Measurements from ENCODE around the gene SMIM43.
A peak's percentile ranks its signal among the peaks of the same experiment; 100 is the strongest.
"Not testable (repeated sequence)": the region's sequence is repeated elsewhere in the genome, so short reads cannot be mapped to it uniquely, and the experiment has no call there.

The SMIM43 gene

DNA sequence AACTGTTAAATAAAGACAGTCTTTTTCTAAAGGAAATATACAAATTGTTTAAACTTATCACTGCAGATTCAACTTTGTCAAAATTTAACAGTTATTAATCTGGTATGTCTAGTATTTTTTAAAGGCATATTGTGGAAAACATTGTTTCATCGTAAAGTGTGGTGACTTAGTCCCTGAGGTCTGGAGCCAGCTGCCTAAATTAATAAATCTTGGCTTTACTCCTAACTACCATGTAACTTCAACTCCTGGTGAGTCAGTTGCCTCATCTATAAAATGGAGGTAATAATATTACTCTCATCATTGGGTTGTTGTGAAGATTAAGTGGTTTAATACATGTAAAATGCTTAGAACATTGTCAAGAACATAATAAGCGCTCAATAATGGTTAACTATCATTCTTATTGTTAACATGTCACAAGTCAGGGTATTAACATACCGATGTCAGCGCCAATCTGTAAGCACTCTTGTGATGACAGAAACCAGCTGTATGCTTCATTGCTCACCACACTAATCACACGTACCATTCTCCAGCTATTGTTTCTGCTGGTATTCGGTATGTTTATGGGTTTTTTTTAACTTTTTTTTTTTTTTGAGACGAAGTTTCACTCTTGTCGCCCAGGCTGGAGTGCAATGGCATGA lies 14.1 kb upstream of the SMIM43 start:
- DNase-seq, result no peak

DNA sequence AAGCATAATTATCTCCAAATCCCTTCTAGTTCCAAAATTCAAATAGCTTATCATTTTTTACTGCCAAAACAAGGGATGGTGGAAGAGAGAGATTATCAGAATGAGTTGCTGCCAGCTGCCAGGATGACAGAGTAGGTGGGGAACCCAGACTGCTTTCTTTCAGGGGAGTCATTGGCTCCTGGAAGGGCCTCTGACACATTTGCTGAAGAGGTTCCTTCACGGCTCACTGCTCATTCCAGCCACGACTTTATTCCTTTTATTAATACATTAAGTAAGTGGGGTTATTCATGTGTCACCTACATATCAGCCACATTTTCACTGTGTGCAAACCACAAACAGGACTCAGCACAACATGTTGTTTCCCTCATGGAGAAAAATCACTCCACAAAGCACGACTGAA lies 12.7 kb upstream of the SMIM43 start:
- DNase-seq, result no peak

DNA sequence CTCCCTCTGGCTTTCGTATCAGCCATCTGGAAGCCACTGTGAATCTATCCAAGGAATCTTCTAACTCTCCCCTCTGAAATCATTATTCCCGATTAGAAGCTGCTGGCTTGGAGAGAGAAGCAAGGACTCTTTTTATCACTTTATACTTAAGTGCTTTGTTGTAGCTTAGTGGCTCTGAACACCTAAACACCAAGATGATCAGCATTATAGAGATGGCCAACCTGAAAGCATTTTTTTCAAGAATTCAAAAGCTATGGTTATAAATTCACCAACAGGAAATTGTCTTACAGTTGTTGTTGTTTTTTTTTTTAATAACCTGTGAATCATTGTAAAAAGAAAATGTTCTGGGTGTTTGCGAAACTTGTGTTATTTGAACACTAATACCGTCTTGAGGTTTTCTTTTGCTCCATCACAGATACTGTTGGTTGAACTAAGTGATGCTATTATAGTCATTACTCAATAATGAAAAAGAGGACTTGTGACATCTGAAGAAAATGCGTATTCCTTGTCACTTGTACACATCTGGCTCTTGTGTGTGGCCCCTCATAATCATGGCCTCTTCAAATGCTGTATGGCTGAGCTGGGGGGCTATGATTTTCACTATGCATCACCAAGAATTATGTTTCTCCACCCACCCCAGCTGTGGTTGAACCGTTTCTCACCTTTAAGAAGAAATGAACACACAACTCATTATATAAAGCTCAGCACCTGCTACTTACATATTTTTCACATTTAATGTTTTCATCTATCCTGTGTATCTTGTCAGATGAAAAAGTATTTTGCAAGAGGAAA lies 11.8 kb upstream of the SMIM43 start:
- peak; percentile 18 for DNase-seq

DNA sequence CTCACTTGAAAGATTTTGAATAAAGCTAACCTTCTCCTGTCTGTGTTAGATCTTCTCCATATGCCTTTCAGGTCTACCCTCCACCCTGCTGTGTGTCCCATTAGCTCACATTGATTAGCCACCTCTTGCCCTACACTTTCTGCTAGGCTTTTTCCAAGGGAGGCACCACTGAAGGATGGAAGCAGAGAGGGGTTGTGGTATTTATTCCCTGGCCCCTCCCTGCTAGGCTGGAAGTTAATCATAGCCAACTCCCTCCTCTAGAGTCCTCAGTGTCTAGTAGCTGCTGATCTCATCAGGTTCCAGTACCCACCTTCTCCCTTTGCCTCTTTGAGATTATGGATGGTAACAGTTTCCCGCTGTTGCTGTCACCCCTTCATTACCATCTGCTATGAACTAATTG lies 8.9 kb upstream of the SMIM43 start:
- no peak for DNase-seq

DNA sequence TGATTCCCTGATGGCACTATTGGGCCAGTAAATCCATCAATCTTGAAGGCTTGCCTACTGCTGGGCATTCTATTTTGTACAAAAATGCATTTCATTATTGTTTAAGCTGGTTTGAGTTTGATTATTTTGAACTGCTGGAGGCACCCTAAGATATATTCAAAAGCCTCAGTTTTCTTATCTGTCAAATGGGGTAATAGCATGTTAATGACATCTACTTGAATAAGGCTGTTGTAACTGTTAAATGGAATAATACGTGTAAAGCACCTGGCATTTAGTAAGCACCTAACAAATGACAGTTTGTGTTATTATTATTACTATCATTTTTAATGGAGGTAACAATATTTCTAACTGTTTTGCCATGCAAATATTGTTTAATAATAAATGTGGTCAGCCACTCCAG lies 6.9 kb upstream of the SMIM43 start:
- no peak for DNase-seq

DNA sequence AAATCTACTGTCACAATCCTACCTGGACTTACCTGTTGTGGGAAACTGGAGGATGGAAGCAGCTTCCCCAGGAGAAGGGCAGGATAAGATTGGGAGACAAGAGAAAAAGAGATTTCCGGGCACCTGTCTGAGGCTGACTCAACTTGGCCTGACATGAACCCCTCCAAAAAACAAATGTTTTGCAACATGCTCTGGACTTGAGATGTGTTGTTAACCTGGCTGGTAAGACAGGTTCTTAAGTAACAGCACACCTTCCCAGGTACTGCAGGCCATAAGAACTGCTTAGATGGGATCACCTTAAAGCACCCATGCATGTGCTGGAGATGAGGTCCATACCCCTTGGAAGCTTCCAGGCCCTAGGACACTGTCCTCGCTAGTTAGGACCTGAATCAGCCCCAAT lies 4.4 kb upstream of the SMIM43 start:
- no peak for DNase-seq

DNA sequence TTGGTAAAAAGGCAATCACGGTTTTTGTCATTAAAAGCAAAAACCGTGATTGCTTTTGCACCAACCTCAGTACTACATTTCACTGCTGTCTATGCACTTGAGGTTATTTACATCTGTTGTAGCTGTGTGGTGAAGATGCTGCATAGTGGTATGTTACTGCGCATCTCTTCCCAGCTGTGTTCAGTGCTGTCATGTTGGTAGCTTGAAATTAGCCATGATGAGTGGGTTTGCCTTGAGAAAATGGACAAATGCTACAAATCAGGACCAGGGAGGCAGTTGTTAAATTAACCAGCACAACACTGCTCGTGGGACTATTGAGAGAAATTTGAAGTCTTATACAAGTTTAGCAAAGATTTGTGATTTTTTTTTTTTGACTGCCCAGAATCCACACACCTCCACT lies 2.2 kb upstream of the SMIM43 start:
- no peak for DNase-seq

DNA sequence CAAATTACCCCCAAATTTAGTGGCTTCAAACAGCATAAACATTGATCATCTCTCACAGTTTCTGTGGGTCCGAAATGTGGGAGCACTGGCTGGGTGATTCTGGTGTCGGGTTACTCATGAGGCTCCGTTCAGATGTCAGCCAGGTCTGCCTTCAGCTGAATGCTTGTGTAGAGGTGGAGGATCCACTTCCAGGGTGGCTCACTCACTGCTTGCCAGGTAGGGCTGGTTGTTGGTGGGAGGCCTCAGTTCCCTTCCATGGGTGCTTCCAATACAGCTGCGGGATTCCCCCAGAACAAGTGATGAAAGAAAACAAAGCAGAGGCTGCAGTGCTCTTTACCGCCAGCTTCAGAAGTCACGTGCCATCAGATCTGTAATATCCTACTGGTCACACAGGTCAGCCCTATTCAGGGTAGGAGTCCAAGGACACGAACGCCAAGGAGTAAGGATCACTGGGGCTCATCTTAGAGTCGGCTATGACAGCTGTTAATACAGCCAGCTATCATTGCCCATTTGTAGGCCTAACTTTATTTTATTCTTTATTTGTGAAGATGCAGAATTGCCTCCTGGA lies 1.1 kb upstream of the SMIM43 start:
- no peak for DNase-seq

DNA sequence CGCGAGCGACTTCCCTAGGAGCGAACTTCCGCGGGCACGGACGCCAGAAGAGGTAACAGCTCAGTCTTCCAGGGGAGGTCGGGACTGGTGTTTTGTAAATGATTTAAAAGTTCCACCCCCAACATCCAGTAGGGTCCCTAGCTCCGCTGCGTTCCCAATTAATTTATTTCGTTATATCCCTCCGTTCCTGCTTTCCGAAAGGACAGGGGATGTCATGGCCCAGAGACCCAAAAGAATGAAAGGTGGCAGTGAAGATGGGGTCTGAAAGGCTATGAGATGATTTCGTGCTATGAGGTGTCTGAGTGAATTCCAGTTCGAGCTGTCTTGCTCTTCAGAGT lies 373 bp upstream of the SMIM43 start:
- no peak for DNase-seq

DNA sequence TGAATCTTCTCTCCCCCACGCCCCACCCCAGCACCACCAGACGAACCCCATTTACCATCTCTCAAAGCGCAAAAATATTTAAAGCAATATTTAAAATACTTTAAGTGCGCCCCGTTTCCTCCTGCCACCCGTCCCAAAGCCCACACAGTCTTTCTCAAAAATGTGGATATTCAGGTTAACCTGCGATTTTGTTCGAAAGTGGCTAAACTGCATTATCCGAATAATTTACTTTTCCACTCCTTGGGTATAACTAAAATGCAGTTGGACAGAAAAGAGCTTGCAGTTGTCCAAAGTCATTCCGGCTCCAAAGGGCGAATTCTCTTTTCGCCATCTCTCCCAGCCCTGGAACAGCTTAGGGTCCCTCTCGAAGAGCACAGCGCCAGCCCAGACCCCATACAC lies 662 bp downstream of the SMIM43 start:
- no peak for DNase-seq

DNA sequence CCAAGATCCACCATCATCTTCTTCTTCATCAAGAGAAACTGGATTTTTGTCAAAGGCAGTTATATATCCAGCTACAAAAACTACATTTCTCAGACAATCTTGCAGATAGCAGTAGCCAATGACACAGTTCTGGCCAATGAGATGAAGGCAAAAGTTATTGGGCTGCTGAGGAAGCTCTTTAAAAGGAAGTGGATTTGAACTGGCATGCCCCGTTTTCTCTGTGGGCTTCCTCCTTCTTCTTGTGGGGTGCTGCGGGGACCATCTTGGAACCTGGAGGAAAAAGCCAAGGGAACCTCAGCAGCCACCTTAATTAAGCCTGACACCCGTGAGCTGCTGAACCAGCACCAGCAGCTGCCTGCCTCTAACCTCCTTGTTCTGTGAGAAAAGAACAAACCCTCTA lies 4.8 kb downstream of the SMIM43 start:
- DNase-seq, result no peak

DNA sequence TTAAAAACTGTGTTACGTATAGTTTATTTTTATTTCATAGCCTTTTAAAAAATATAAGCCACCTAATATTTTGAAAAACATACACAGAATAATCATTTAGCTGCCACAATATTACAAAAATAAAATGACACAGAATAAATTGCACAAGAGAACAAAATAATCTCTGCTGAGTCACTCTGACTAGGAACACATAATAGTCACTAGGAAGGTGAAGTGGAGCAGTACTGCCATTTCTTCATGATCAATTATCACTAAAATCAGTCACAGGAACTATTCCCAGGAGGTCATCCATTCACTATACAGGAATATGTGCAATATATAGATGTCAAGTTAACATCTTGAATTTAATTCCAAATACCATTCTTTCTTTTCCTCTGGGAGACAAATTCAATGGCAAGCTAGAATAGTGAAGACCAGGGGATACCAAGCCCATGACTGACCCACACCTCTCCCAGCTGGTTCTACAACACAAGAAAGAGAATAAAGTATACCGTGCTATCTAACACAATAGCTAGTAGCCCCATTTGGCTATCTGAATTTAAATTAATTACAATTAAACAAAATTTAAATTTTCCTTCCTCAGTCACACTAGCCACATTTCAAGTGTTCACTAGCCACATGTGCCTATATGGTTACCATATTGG lies 5.9 kb downstream of the SMIM43 start:
- no peak for DNase-seq

DNA sequence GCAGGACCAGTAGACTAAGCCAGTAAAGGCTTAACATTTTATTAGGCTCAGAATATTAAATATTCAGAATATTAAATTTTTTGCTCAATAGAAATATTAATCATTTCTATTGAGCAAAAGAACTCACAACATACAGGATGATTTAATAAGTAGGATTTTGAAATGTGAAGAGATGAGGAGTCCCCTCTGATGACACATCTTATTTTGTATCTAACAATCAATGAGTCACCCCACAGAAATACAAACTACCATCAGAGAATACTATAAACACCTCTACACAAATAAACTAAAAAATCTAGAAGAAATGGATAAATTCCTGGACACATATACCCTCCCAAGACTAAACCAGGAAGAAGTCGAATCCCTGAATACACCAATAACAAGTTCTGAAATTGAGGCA lies 12.8 kb downstream of the SMIM43 start:
- DNase-seq, result not testable (repeated sequence)

DNA sequence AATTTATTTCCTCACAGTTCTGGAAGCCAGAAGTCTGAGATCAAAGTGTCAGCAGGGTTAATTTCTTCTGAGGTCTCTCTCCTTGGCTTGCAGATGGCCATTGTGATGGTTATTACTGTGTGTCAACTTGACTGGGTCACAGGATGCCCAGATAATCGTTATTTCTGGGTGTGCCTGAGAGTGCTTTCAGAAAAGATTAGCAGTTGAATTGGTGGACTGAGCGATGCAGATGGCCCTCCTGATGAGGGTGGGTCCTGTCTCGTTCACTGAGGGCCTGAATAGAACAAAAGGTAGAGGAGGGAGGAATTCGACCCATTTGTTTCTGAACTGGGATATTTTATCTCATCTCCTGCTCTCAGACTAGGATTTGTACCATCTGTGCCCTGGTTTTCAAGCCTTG lies 15.7 kb downstream of the SMIM43 start:
- no peak for DNase-seq

DNA sequence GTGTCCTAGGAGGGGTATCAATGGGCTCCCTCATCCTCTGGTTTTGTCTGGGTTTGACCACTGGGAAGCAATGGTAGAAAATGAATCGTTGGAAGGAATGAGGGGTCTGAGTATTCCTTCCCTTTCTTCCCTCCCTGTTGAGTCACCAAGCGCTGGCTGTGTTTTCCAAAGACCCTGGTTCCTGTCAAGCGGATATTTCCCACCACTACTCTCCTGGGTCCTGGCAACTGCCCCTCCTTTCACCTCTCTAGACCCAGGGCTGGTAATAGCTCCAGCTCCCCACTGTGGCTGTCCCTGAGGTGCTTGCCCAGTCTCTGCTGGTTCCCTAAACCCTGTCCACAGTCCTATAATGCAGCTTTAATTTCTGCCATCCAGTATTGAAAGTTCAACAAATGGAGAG lies 22.2 kb downstream of the SMIM43 start:
- DNase-seq, result no peak

DNA sequence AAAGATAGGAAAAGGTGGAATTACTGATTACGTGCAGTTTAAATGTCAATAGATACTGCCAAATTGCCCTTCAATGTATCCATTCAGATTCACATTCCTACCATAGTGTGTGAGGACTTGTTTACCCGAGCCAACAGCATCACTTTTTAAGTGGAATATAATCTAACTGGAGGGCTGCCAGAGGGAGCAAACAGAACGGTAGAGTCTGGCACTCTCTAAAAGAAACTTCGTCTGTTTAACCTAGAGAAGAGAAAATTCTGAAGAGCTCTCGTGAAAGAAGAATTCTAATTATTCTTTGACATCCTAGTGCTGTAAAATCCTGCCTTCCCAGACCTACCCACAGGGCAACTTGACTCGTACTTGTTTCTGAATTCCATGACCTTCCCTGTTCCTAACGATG lies 23.2 kb downstream of the SMIM43 start:
- DNase-seq, result no peak

DNA sequence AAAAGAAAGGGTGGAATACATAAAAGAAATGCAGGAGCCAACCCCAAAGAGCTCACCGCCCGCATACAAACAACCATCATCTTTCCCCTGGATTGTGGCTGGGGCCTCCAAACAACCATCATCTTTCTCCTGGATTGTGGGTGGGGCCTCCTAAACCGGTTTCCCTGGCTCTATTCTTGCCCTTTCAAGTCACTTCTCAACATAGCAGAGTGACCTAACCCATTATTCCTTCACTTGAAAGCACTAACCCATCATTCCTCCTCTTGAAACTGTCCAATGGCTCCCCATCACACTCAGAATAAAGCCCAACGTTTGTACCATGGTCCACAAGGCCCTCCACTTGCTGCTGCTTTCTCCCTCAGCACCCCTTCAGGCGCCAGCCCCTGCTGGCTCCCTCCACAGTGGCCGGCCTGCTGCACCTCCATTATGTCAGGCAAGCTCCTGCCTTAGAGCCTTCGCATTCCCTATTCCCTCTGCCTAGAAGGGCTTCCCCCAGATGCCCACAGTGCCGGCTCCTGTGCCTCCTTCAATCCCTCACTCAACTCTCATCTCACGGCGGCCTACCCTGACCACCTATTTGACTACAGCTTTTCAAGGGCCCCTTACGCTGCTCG lies 24.1 kb downstream of the SMIM43 start:
- no peak for DNase-seq

DNA sequence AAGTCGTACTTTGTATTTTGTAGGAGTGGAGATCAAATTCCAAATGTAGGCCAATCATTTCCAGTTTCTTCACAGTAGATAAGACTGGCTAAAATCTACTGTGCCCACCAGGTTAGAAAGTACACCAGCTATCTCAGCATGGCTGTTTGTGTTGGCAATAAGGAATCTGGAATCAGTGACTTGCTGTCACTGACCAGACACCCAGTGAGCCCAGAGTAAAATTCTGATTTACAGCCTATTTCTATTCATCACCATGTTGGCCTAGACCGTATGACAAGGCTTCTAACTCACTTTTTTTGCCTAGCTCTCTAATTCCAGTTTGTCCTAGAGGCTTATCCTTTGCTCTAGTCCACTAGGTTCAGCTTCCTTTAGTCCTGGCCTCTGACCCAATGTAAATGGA lies 25.4 kb downstream of the SMIM43 start:
- no peak for DNase-seq

DNA sequence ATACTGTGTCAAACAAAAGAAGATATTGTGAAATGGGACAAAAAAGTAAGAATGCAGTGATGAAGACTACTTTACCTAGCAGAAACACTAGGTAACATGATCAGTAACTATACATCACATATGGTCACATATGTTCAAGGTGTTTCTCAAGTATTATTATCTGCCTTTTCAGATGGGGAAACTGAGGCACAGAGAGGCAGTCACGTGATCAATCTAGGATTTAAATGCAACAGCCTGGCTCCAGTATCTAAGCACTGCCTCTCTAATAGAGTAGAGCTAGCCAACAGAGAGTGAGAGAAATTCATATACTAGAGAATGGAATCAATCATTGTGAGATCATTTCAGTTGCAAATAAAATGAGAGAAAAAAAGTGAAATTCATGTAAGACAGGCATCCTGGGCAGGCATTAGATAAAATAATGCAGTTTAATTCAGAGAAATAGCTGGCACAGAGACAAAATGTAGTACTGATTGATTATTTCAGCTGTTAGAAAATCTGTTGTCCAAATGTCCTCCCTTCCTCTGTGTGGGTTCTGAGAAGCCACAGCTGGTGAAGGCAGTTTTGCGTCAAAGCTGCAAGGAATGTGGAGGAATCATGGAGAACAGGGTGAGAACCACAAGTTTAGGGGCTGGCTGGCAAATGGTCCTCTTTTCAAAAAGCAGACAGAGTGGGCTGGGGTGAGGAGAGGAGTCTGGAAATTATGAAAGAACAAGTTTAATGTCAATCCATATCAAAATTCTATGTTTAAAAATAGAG lies 26.0 kb downstream of the SMIM43 start:
- no peak for DNase-seq

DNA sequence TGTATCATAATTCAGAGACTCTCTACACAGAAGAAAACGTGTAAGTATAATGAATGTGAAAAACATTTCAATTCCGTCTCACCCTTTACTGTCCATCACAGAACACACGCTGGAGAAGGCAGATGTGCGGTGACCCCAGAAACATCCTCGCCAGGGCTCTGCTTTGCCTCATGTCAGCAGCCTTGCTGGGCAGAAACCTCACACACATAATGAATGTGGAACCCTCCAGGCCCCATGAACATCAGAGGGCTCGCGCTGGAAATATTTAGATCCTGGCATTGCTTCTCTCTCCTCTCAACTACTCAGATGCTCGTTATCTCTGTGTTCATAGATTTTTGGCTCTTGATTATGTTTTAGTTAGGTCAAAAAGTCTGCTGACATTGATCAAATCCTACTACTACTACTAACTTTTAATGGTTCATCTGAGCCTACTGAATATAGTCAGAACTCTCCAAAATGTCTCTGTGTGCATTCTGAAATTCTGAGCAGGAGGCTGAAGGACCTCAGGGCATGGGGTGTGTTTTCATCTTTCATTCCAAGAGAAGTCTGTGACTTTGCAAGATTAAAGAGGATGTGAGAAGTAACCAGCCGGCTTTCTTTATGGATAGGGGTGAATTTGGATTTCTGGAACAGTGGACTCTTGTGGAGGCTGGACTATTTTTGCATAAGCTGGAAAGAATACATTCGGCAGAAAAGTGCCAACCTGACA lies 27.0 kb downstream of the SMIM43 start:
- no peak for DNase-seq

DNA sequence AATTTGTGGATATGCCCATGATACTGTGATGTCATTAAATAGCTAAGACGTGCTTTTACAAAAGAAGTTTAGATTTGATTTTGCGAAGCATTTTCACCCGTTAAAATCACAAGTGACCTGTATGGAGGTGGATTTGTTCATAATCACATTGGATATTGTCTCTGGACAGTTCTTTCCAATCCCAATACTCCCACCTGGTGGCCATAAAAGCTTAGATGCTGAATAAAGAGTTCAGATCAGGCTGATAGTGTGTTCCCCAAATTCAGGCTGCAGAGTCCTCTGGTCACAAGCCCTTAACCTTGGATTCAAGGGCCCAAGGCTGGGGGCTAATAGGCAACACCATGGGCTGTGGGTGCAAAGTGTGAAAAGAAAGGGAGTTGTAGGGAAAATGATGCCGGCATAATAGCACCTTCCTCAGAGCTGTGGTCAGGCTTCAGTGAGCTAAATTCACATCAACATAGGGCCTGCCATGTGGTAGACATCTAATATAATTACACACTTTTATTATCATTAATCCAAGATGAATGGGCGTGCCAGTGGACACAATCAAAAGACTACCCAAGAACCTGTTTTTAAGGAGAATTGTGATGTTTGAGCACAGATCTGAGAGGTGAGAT lies 28.1 kb downstream of the SMIM43 start:
- peak; percentile 31 for DNase-seq

DNA sequence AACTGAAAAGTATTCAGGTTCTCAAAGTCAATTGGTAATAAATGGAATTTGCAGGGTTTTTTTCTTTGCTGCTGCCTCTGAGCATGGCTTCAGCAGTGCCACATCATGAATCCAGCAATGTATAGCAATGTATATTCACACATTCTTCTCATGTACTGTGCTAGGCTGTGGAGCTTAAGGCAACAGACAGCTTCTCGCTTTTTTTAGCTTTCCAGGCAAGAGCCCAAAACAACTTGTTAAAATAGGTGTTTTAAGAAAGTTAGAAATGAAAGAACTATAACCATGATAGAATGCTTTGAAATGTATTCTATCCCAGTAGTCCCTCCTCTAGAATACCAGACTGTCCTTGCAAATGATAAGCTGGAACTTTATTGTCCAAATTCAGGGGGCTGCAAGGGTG lies 30.4 kb downstream of the SMIM43 start:
- no peak for DNase-seq
